ENCODE data around the gene PALLD.

The PALLD gene

GRCh38 chr4:168744021-168744420 is 247.2 kb downstream of the PALLD start:
- no peaks in the 10 kb centered on the region for H3K36me3 ChIP-seq (ENCODE audit: insufficient read depth, low read length)
- no peak overlapping the region for H3K27ac ChIP-seq
- no peaks in the 10 kb centered on the region for H3K9me3 ChIP-seq (ENCODE audit: low read depth, low read length)
- TF ChIP-seq EZH2 (IDR thresholded peaks at IDR 0.05): no peak
- no peak for TF ChIP-seq FOXP2 (optimal IDR thresholded peaks at IDR 0.05; ENCODE audit: control extremely low read depth, extremely low read length, insufficient read depth)
- no peak for TF ChIP-seq POLR2AphosphoS5 (IDR thresholded peaks at IDR 0.05; ENCODE audit: borderline replicate concordance, low read depth, low read length)
- no peak for DNase-seq (ENCODE audit: low read depth, low spot score)
- H3K9ac ChIP-seq (ENCODE audit: insufficient read length): no peak overlapping the region
- no peak overlapping the region for H3K4me3 ChIP-seq

GRCh38 chr4:168748807-168749206 is 252.0 kb downstream of the PALLD start:
- no peak for DNase-seq (ENCODE audit: low read depth, low spot score)
- no peaks in the 10 kb centered on the region for H3K36me3 ChIP-seq (ENCODE audit: insufficient read depth, low read length)
- no peak overlapping the region for H3K9ac ChIP-seq (ENCODE audit: insufficient read length)
- TF ChIP-seq FOXP2 (optimal IDR thresholded peaks at IDR 0.05; ENCODE audit: control extremely low read depth, extremely low read length, insufficient read depth): no peak
- no peak for TF ChIP-seq POLR2AphosphoS5 (IDR thresholded peaks at IDR 0.05; ENCODE audit: borderline replicate concordance, low read depth, low read length)
- no peak for TF ChIP-seq EZH2 (IDR thresholded peaks at IDR 0.05)
- H3K27ac ChIP-seq: no peak overlapping the region
- no peaks in the 10 kb centered on the region for H3K9me3 ChIP-seq (ENCODE audit: low read depth, low read length)
- H3K4me3 ChIP-seq: no peak overlapping the region

- H3K9ac ChIP-seq (ENCODE audit: insufficient read length): no peak overlapping the region
- DNase-seq (ENCODE audit: low read depth, low spot score): no peak
- no peak for TF ChIP-seq POLR2AphosphoS5 (IDR thresholded peaks at IDR 0.05; ENCODE audit: borderline replicate concordance, low read depth, low read length)
- TF ChIP-seq FOXP2 (optimal IDR thresholded peaks at IDR 0.05; ENCODE audit: control extremely low read depth, extremely low read length, insufficient read depth): no peak
- TF ChIP-seq EZH2 (IDR thresholded peaks at IDR 0.05): no peak
These were observed 254.7 kb downstream of the PALLD start for GRCh38 chr4:168751263-168752225.

GRCh38 chr4:168755598-168756477 is 259.0 kb downstream of the PALLD start:
- no peaks in the 10 kb centered on the region for H3K9me3 ChIP-seq (ENCODE audit: low read depth, low read length)
- no peak overlapping the region for H3K4me3 ChIP-seq
- TF ChIP-seq POLR2AphosphoS5 (IDR thresholded peaks at IDR 0.05; ENCODE audit: borderline replicate concordance, low read depth, low read length): no peak
- no peak for TF ChIP-seq FOXP2 (optimal IDR thresholded peaks at IDR 0.05; ENCODE audit: control extremely low read depth, extremely low read length, insufficient read depth)
- TF ChIP-seq EZH2 (IDR thresholded peaks at IDR 0.05): no peak
- no peak overlapping the region for H3K9ac ChIP-seq (ENCODE audit: insufficient read length)
- H3K36me3 ChIP-seq (ENCODE audit: insufficient read depth, low read length): no peaks in the 10 kb centered on the region
- DNase-seq (ENCODE audit: low read depth, low spot score): no peak
- no peak overlapping the region for H3K27ac ChIP-seq

More at GRCh38 chr4:168751263-168752225, 254.7 kb downstream of the PALLD start:
- Histone ChIP-seq H3K36me3 (ENCODE audit: insufficient read depth, low read length) (no peaks in the 10 kb centered on the region), H3K27ac (no peak overlapping the region), H3K4me3 (no peak overlapping the region), H3K9me3 (ENCODE audit: low read depth, low read length) (no peaks in the 10 kb centered on the region)

- DNase-seq (ENCODE audit: low read depth, low spot score): no peak
- H3K27ac ChIP-seq: no peak overlapping the region
- no peak for TF ChIP-seq EZH2 (IDR thresholded peaks at IDR 0.05)
- no peak for TF ChIP-seq FOXP2 (optimal IDR thresholded peaks at IDR 0.05; ENCODE audit: control extremely low read depth, extremely low read length, insufficient read depth)
- no peak for TF ChIP-seq POLR2AphosphoS5 (IDR thresholded peaks at IDR 0.05; ENCODE audit: borderline replicate concordance, low read depth, low read length)
- no peak overlapping the region for H3K4me3 ChIP-seq
- H3K9me3 ChIP-seq (ENCODE audit: low read depth, low read length): no peaks in the 10 kb centered on the region
- no peak overlapping the region for H3K9ac ChIP-seq (ENCODE audit: insufficient read length)
- H3K36me3 ChIP-seq (ENCODE audit: insufficient read depth, low read length): no peaks in the 10 kb centered on the region
These were observed 260.6 kb downstream of the PALLD start for GRCh38 chr4:168757500-168757899.

GRCh38 chr4:168758351-168758876 is 261.6 kb downstream of the PALLD start:
- DNase-seq (ENCODE audit: low read depth, low spot score): no peak
- TF ChIP-seq POLR2AphosphoS5 (IDR thresholded peaks at IDR 0.05; ENCODE audit: borderline replicate concordance, low read depth, low read length): no peak
- no peak for TF ChIP-seq EZH2 (IDR thresholded peaks at IDR 0.05)
- TF ChIP-seq FOXP2 (optimal IDR thresholded peaks at IDR 0.05; ENCODE audit: control extremely low read depth, extremely low read length, insufficient read depth): no peak
- Histone ChIP-seq H3K27ac (no peak overlapping the region), H3K4me3 (no peak overlapping the region), H3K9ac (ENCODE audit: insufficient read length) (no peak overlapping the region), H3K9me3 (ENCODE audit: low read depth, low read length) (no peaks in the 10 kb centered on the region), H3K36me3 (ENCODE audit: insufficient read depth, low read length) (no peaks in the 10 kb centered on the region)

- H3K9ac ChIP-seq (ENCODE audit: insufficient read length): no peak overlapping the region
- H3K4me3 ChIP-seq: no peak overlapping the region
- TF ChIP-seq POLR2AphosphoS5 (IDR thresholded peaks at IDR 0.05; ENCODE audit: borderline replicate concordance, low read depth, low read length) (no peak), FOXP2 (optimal IDR thresholded peaks at IDR 0.05; ENCODE audit: control extremely low read depth, extremely low read length, insufficient read depth) (no peak), EZH2 (IDR thresholded peaks at IDR 0.05) (no peak)
- no peaks in the 10 kb centered on the region for H3K9me3 ChIP-seq (ENCODE audit: low read depth, low read length)
- no peak for DNase-seq (ENCODE audit: low read depth, low spot score)
- no peaks in the 10 kb centered on the region for H3K36me3 ChIP-seq (ENCODE audit: insufficient read depth, low read length)
- H3K27ac ChIP-seq: no peak overlapping the region
These were observed 262.5 kb downstream of the PALLD start for GRCh38 chr4:168759321-168759720.

Data from SK-N-MC (cell line).